ENCODE measurements around the gene SYNPR.

The SYNPR gene

GRCh38 chr3:63278171-63279004 is at the start of gene SYNPR:
Gene SYNPR (plus strand): TSS chr3:63278308.
- DNase-seq (ENCODE audit: low read depth) = no peak
- TF ChIP-seq, protein P1, sequence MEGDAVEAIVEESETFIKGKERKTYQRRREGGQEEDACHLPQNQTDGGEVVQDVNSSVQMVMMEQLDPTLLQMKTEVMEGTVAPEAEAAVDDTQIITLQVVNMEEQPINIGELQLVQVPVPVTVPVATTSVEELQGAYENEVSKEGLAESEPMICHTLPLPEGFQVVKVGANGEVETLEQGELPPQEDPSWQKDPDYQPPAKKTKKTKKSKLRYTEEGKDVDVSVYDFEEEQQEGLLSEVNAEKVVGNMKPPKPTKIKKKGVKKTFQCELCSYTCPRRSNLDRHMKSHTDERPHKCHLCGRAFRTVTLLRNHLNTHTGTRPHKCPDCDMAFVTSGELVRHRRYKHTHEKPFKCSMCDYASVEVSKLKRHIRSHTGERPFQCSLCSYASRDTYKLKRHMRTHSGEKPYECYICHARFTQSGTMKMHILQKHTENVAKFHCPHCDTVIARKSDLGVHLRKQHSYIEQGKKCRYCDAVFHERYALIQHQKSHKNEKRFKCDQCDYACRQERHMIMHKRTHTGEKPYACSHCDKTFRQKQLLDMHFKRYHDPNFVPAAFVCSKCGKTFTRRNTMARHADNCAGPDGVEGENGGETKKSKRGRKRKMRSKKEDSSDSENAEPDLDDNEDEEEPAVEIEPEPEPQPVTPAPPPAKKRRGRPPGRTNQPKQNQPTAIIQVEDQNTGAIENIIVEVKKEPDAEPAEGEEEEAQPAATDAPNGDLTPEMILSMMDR (conservative IDR thresholded peaks at IDR 0.05; ENCODE audit: low read length) = no peak
- no peak within 1 kb of the TSS for H3K4me3 ChIP-seq (ENCODE audit: low read length)

DNA sequence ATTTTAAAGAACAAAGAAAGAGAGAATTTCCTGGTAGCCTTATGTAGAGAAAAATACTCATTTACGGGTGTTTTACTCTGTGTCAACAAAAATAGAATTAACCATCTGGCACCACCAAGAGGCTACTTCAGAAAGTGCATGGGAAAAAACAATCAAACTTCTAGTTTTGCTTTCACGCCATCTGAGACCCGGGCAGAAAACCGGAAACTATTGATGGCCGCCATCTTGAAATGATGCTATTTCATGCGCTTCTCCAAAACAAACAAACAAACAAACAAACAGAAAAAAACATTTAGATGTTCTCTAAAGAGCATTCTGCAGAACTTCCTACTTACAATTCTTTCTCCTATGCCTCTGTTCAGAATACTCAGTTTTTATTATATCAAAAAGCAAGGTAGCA is 49.4 kb upstream of the SYNPR start:
- DNase-seq (ENCODE audit: low read depth) = peak; percentile 48
- H3K4me3 ChIP-seq (ENCODE audit: low read length) = peak overlapping the region; percentile 7
- TF ChIP-seq, protein P1 (conservative IDR thresholded peaks at IDR 0.05; ENCODE audit: low read length) = peak; percentile 73

DNA sequence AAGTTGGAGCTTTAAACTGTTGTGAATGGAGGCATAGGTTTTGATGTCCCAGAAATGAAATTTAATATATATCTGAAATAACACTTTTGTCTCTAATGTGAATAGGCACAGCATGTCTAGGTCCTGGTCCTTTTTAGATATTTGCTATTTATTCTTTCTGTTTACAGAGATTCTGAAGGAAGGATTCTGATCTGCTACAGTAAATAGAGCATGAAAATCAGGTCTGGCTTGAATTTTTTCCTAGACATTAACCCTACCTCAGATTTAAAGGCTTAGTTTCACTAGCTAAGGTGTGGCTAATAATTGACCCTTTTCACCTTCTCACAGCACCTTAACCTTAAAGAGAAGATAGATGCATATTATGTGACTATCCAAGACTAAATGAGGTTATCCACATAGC is 48.0 kb upstream of the SYNPR start:
- H3K4me3 ChIP-seq (ENCODE audit: low read length) = no peak overlapping the region
- no peak for DNase-seq (ENCODE audit: low read depth)
- TF ChIP-seq, protein P1 (conservative IDR thresholded peaks at IDR 0.05; ENCODE audit: low read length) = no peak

DNA sequence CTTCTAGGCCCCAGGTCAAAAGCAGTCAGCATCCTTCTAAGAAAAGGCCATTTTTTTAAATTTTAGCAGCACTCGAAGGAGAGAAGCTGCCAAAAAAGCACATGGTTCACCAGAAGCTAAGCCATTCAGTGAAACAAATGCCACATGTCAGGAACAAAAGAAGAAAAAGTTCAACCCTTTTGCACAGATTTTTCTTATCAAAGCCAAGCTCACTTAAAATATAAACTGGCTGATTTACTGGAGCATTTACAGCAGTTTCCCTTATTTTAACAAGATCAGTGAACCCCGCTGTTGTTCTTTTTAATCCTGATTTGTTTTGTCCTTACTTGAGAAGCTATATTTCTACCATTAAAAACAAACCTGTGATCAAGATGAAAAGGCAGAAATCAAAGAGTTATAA is 46.5 kb upstream of the SYNPR start:
- no peak overlapping the region for H3K4me3 ChIP-seq (ENCODE audit: low read length)
- TF ChIP-seq, protein P1 (conservative IDR thresholded peaks at IDR 0.05; ENCODE audit: low read length) = no peak
- no peak for DNase-seq (ENCODE audit: low read depth)

- TF ChIP-seq, protein P1 (conservative IDR thresholded peaks at IDR 0.05; ENCODE audit: low read length) = peak; percentile 48
- H3K4me3 ChIP-seq (ENCODE audit: low read length) = no peak overlapping the region
- DNase-seq (ENCODE audit: low read depth) = peak; percentile 11
Observed at GRCh38 chr3:63232764-63233396, 45.2 kb upstream of the SYNPR start.

- no peak overlapping the region for H3K4me3 ChIP-seq (ENCODE audit: low read length)
- DNase-seq (ENCODE audit: low read depth) = no peak
- TF ChIP-seq, protein P1 (conservative IDR thresholded peaks at IDR 0.05; ENCODE audit: low read length) = no peak
Observed at GRCh38 chr3:63240381-63240902, 37.7 kb upstream of the SYNPR start.
